Head of caudate nucleus (tissue), 42 donors: ENCODE data around the gene GNG12.
A peak's percentile ranks its signal among the peaks of the same experiment; 100 is the strongest.

Experiments used
- DNase-seq, 42 donors: peaks; one replicate each; pipeline versions ENCODE4 v3.0.0 to v3.0.0-alpha.2; 2020 to 2021; ENCODE audit warnings: mixed read lengths in 7 of 42
- intact Hi-C: fragments of 100-400 bp; cut with DNase I; formaldehyde crosslinking; loops from one replicate; pipeline ENCODE4 v1.15.0; 2022

The GNG12 gene

GRCh38 chr1:67818725-67819301 lies 14.5 kb downstream of the GNG12 start:
- no peak for DNase-seq
- intact Hi-C loops, result no loop called here

GRCh38 chr1:67818162-67818561 lies 15.1 kb downstream of the GNG12 start:
- intact Hi-C loops, result no loop called here
- no peak for DNase-seq

- intact Hi-C loops, result no loop called here
These were observed 15.9 kb downstream of the GNG12 start for GRCh38 chr1:67817319-67817718.

GRCh38 chr1:67816506-67816905 lies 16.8 kb downstream of the GNG12 start:
- DNase-seq, result no peak
- intact Hi-C loops, result no loop called here

More at GRCh38 chr1:67817319-67817718, 15.9 kb downstream of the GNG12 start:
- no peak for DNase-seq

GRCh38 chr1:67816095-67816475 lies 17.2 kb downstream of the GNG12 start:
- intact Hi-C loops, result no loop called here
- no peak for DNase-seq

GRCh38 chr1:67815303-67816094 lies 17.8 kb downstream of the GNG12 start:
- peak in 18 of 42 donors; percentile 4 to 48 (median 20) for DNase-seq
- intact Hi-C loops, result no loop called here

- no peak for DNase-seq
- intact Hi-C loops, result no loop called here
These were observed 19.0 kb downstream of the GNG12 start for GRCh38 chr1:67814121-67814772.

GRCh38 chr1:67812226-67812625 lies 21.0 kb downstream of the GNG12 start:
- no peak for DNase-seq
- intact Hi-C loops, result no loop called here

GRCh38 chr1:67811781-67812180 lies 21.5 kb downstream of the GNG12 start:
- intact Hi-C loops, result no loop called here
- no peak for DNase-seq

- intact Hi-C loops, result no loop called here
- no peak for DNase-seq
These were observed 23.4 kb downstream of the GNG12 start for GRCh38 chr1:67809887-67810286.

GRCh38 chr1:67807282-67807681 lies 26.0 kb downstream of the GNG12 start:
- intact Hi-C loops, result no loop called here
- no peak for DNase-seq

GRCh38 chr1:67804710-67805109 lies 28.6 kb downstream of the GNG12 start:
- intact Hi-C loops, result no loop called here
- DNase-seq, result no peak

GRCh38 chr1:67803380-67804279 lies 29.6 kb downstream of the GNG12 start:
- DNase-seq, result no peak
- intact Hi-C loops, result no loop called here

- no peak for DNase-seq
- intact Hi-C loops, result no loop called here
These were observed 30.7 kb downstream of the GNG12 start for GRCh38 chr1:67802565-67802964.

- DNase-seq, result no peak
- intact Hi-C loops, result no loop called here
These were observed 31.4 kb downstream of the GNG12 start for GRCh38 chr1:67801903-67802302.

- no peak for DNase-seq
- intact Hi-C loops, result no loop called here
These were observed 37.9 kb downstream of the GNG12 start for GRCh38 chr1:67795179-67795912.

- DNase-seq, result no peak
- intact Hi-C loops, result no loop called here
These were observed 39.7 kb downstream of the GNG12 start for GRCh38 chr1:67793562-67793961.

GRCh38 chr1:67792741-67793458 lies 40.4 kb downstream of the GNG12 start:
- intact Hi-C loops, result no loop called here
- peak in 6 of 42 donors; percentile 2 to 22 (median 10) for DNase-seq
